ENCODE data around the gene CTSG.
"Not testable (repeated sequence)": the region's sequence is repeated elsewhere in the genome, so short reads cannot be mapped to it uniquely, and the experiment has no call there.

CTSG gene

GRCh38 chr14:24576182-24576581 is at the start of gene CTSG:
CTSG (minus strand) TSS chr14:24576250; CDS start chr14:24576223, 27 bp downstream.
- DNase-seq (ENCODE audit: insufficient read length, low spot score) (no peak), FAIRE-seq (no peak)

GRCh38 chr14:24613747-24614146 is 37.7 kb upstream of the CTSG start:
- DNase-seq (ENCODE audit: insufficient read length, low spot score) (no peak), FAIRE-seq (no peak)

GRCh38 chr14:24613241-24613640 is 37.2 kb upstream of the CTSG start:
- DNase-seq (ENCODE audit: insufficient read length, low spot score) (no peak), FAIRE-seq (no peak)

- DNase-seq (ENCODE audit: insufficient read length, low spot score) (no peak), FAIRE-seq (no peak)
These were observed 36.1 kb upstream of the CTSG start for GRCh38 chr14:24612196-24612595.

GRCh38 chr14:24609655-24610344 is 33.8 kb upstream of the CTSG start, which contains the start of gene GZMH:
GZMH (minus strand) TSS chr14:24609685; CDS start chr14:24609613, 72 bp downstream.
- DNase-seq (ENCODE audit: insufficient read length, low spot score) (no peak), FAIRE-seq (no peak)

- FAIRE-seq: no peak
- no peak for DNase-seq (ENCODE audit: insufficient read length, low spot score)
These were observed 31.8 kb upstream of the CTSG start for GRCh38 chr14:24607635-24608514.

- no peak for DNase-seq (ENCODE audit: insufficient read length, low spot score)
- FAIRE-seq: no peak
These were observed 31.0 kb upstream of the CTSG start for GRCh38 chr14:24607081-24607480.

GRCh38 chr14:24606297-24606696 is 30.2 kb upstream of the CTSG start:
- DNase-seq (ENCODE audit: insufficient read length, low spot score): no peak
- no peak for FAIRE-seq

GRCh38 chr14:24605435-24606190 is 29.6 kb upstream of the CTSG start:
- DNase-seq (ENCODE audit: insufficient read length, low spot score) (peak; percentile 63), FAIRE-seq (peak; percentile 54)

- no peak for DNase-seq (ENCODE audit: insufficient read length, low spot score)
- peak; percentile 54 for FAIRE-seq
These were observed 21.4 kb upstream of the CTSG start for GRCh38 chr14:24597403-24597802.

- FAIRE-seq (no peak), DNase-seq (ENCODE audit: insufficient read length, low spot score) (no peak)
These were observed 19.2 kb upstream of the CTSG start for GRCh38 chr14:24595073-24595808.

- not testable (repeated sequence) for FAIRE-seq; DNase-seq (ENCODE audit: insufficient read length, low spot score)
These were observed 15.0 kb upstream of the CTSG start for GRCh38 chr14:24591004-24591403.

GRCh38 chr14:24584402-24584801 is 8.4 kb upstream of the CTSG start:
- DNase-seq (ENCODE audit: insufficient read length, low spot score); FAIRE-seq: not testable (repeated sequence)

- DNase-seq (ENCODE audit: insufficient read length, low spot score): no peak
- no peak for FAIRE-seq
These were observed 2.5 kb upstream of the CTSG start for GRCh38 chr14:24578558-24578957.

GRCh38 chr14:24576771-24577170 is 721 bp upstream of the CTSG start:
- FAIRE-seq (no peak), DNase-seq (ENCODE audit: insufficient read length, low spot score) (no peak)

GRCh38 chr14:24574206-24574774 is 1.8 kb downstream of the CTSG start:
- FAIRE-seq (no peak), DNase-seq (ENCODE audit: insufficient read length, low spot score) (no peak)

- no peak for FAIRE-seq
These were observed 9.7 kb downstream of the CTSG start for GRCh38 chr14:24566318-24566717.

GRCh38 chr14:24565766-24566165 is 10.3 kb downstream of the CTSG start:
- no peak for DNase-seq (ENCODE audit: insufficient read length, low spot score)
- FAIRE-seq: no peak

More at GRCh38 chr14:24566318-24566717, 9.7 kb downstream of the CTSG start:
- no peak for DNase-seq (ENCODE audit: insufficient read length, low spot score)

GRCh38 chr14:24563505-24563904 is 12.5 kb downstream of the CTSG start:
- DNase-seq (ENCODE audit: insufficient read length, low spot score) (no peak), FAIRE-seq (no peak)

- FAIRE-seq (no peak), DNase-seq (ENCODE audit: insufficient read length, low spot score) (no peak)
These were observed 19.3 kb downstream of the CTSG start for GRCh38 chr14:24556756-24557155.

Measured in GM19239 (cell line).